COR-L47 (cell line): ENCODE data around the gene MROH7.
A peak's percentile ranks its signal among the peaks of the same experiment; 100 is the strongest.

Experiments used
- DNase-seq: peaks from one replicate; lab custom pipeline; 2025; lab: John Stamatoyannopoulos, UW

The MROH7 gene

DNA sequence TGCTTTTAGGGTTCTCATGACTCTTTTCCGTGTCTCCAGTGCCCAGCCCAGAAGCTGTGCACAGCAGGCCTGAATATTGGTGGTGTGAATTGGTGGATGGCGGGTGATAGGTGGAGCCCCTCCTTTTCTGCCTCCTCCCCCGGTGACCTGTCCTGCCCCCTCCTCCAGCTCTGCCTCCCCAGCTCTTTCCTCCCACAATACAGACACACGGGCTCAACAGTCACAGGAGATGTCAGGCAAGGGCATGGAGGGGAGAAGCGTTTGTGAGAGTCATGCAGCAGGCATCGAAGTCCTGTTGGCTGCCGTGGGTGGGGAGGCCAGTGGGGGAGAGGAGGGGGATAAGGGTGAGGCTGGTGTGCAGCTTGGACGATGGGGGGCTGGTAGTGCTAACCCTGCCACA lies 56.8 kb downstream of the MROH7 start:
- DNase-seq: no peak

DNA sequence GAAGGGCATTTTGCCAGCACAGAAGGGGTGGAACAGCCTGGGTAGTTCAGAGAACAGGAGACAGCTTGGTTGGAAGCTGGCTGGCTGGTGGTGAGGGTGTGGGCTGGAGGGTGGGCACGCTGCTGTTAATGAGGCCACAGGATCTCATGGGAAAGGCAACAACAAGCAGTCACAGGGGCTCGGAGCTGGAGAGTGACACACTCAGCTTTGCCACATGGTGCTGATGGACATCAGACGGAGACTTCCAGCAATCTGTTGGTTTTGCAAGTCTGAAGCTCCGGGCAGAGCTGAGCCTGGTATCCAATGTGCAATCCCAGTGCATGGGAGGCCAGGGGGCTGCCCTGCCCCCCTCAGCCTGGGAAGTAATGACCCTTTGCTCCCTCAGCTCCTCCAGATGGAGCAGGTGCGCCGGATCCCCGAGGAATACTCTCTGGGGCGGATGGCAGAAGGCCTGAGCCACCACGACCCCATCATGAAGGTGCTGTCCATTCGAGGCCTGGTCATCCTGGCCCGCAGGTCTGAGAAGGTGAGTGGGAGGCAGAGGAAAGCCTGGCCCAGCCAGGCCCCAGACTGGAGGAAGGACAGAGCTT lies 58.4 kb downstream of the MROH7 start:
- no peak for DNase-seq

DNA sequence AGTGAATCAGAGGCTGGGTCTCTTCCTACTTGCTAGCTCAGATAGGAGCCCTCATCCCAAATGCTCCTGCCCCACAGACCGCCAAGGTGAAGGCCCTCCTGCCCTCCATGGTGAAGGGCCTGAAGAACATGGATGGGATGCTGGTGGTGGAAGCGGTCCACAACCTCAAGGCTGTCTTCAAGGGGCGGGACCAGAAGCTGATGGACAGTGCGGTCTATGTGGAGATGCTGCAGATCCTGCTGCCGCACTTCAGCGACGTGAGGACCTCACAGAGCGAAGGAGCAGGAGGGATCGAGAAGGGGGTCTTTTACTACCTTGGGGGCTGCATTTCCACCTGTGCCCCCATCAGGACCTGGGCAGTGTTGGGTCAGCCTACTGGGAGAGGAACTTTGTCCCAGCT lies 59.5 kb downstream of the MROH7 start:
- DNase-seq: no peak

DNA sequence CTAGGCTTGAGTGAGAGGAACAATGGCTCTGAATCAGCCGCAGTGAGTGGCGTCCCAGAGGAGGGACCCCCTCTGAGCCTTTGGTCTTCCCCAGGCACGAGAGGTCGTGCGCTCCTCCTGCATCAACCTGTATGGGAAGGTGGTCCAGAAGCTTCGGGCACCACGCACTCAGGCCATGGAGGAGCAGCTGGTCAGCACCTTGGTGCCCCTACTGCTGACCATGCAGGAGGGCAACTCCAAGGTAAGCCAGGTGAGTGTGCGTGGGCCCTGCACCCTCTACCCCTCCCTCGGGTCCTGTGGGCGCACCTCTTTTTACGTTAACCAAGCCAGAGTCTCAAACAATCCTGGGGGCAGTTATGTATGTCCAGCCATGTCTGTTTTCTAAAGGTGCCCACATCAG lies 60.4 kb downstream of the MROH7 start:
- no peak for DNase-seq

DNA sequence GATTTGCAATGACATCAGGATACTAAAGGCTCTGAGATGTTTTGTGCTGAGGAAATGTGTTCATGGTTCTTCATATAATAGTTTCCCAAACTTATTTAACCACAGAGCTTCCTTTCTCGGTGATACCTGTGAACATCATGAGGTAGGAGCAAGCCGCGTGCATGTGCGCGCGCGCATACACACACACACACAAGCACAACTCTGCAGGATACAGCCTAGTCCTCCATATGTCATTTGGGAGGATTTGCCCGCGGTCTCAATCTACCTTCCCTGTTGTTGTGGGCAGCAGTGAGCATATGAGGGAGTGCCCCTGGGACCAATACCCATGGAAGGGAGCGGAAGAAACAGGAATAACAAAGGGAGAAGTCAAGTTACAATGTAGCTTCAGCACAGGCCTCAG lies 61.9 kb downstream of the MROH7 start:
- no peak for DNase-seq

DNA sequence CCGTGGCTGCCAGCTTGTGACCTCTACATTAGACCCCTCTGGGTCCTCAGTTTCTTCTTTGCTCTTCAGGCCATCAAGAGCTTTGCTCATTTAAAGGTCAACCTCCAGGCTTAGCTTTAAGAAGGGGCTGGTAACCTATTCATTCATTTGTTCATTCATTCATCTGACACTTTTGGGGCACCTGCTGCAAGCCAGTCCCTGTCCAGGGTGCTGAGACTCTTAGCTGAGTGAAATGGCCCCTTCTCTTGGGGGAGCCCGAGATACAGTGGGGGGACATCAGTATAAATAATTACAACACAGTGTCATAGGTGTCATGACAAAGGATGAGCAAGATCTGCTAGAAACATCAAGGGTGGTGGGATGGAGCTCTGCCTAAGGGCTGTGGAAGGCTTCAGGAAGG lies 63.6 kb downstream of the MROH7 start:
- DNase-seq: no peak

DNA sequence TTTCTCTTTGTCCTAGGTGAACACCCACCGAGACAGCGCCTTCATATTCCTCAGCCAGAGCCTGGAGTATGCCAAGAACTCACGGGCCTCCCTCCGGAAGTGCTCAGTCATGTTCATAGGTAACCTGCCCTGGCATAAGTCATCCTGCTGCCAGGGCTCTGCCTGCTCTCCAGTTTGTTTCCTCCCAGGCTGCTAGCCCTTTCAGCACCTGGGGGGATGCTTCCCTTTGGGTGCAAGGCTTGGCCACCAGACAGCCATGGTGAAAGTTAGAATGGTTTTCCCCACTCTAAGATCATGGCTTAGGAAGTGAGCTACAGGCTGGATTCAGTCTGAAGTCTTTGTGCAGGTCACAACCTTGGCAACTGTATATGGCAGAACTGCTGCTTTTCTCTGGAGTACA lies 64.8 kb downstream of the MROH7 start:
- no peak for DNase-seq

DNA sequence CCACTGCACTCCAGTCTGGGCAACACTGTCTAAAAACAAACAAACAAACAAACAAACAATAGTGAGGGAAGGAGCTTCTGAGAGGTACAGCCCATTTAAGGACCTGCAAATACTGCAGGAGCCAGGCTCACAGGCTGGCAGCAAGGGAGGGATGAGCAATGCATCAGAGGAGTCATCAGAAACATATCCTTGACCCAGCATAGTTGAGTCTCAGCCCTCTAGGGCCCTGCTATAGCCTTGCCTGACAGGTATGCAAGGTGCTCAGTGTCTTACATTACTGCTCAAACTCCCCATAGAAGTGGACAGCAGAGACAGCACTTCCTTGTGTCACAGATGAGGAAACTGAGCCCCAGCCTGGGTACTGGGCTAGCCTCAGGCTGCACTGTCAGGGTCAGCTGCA lies 66.8 kb downstream of the MROH7 start:
- no peak for DNase-seq

DNA sequence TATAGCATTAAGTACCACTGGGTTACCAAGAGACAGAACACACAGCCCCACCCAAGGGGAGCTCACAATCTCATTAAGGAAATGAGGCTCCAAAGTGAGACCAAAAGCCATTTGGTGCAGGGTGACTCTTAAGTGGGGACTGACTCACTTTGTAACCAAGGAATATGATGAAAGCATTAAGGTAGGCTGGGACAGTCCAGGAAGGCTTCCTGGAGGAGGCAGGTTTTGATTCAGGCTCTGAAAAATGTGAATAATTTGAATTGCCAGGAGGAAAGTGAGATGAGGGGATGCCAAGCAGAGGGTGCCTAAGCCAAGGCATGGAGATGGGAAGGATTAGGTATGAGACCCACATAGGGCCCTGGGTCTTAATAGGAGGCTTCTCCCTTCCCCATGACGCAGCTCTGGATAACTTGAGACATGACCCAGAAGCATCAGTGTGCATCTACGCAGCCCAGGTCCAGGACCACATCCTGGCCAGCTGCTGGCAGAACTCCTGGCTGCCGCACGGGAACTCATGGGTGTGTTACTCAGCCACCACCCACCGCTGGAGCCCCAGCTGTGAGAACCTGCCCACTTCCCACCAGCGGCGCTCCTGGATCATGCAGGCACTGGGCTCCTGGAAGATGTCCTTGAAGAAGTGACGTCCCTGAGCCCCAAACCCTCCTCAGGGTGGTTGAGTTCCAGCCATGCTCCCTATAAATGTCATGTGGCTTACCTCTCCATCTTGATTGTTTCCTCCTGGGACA lies 68.1 kb downstream of the MROH7 start:
- no peak for DNase-seq

DNA sequence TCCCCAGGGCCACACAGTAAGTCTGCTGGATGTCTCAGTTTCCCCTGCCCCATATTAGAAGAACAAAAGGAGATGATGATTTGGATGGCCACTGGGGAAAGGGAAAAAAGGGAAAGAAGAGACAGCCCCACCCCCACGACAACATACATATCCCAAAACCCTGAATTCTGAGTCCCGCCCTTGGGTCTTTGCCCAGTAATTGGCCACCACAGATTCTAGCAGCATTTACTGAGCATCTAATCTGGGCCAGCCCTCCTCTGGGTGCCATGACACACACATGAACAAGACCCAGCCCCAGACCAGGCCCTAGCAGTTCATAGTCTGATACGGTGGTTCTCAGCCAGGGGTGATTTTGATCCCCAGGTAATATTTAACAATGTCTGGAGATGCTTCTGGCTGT lies 68.8 kb downstream of the MROH7 start:
- DNase-seq: no peak

DNA sequence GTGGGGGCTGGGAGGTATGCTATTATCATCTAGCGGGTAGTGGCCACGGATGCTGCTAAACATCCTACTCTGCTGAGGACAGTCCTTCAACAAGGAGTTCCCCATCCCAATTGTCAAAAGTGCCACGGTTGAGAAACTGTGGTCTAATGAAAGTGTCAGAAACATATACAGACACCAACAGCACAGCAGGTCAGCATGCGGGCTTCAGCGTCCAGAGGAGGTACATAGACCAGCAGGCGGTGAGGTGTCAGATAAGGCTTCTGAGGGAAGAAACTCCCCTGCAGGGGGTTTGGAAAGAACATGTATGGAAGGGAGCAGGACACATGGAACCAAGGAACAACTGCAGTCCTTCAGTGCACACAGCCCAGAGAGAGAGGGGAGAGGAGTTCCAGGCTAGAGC lies 69.3 kb downstream of the MROH7 start:
- no peak for DNase-seq

DNA sequence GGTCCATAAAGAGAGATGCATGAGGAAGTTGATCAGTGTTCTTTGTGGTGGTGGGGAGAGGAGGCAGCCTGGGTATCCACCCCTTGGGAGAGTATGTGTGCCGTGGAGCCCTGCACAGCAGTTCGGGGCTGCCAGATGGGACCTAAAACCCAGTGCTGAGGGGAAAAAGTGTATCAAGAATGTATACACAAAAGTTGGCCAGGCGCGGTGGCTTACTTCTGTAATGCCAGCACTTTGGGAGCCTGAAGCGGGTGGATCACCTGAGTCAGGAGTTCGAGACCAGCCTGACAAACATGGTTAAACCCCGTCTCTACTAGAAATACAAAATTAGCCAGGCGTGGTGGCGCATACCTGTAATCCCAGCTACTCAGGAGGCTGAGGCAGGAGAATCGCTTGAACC lies 70.0 kb downstream of the MROH7 start:
- no peak for DNase-seq

DNA sequence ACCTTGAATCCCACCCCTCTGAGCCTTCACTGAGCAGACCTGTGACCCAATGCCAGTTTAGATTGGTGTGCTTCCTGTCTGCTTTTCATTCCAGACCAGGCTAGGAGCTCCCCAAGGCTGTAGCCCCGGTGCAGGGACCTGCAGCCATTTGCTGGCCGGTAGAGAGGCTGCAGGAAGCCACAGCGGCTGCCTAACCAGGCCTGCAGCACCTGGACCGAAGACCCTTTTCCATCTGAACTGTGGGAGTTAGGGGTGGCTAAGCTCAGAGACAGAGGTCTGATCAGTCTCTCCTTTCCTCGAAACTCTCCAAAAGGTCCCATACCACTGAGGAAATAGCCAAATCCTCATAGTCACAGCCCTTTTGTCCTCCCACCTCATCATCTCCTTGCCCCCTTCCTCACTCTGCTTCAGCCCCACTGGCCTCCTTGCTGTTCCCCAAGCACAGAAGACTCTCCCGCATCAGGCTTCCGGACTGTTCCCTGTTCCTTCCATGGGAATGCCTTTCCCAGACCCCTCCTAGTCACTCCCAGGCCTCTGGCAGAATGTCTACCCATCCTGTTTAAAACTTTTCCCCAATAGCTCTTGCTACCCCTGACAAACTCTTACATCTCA lies 73.4 kb downstream of the MROH7 start:
- no peak for DNase-seq

DNA sequence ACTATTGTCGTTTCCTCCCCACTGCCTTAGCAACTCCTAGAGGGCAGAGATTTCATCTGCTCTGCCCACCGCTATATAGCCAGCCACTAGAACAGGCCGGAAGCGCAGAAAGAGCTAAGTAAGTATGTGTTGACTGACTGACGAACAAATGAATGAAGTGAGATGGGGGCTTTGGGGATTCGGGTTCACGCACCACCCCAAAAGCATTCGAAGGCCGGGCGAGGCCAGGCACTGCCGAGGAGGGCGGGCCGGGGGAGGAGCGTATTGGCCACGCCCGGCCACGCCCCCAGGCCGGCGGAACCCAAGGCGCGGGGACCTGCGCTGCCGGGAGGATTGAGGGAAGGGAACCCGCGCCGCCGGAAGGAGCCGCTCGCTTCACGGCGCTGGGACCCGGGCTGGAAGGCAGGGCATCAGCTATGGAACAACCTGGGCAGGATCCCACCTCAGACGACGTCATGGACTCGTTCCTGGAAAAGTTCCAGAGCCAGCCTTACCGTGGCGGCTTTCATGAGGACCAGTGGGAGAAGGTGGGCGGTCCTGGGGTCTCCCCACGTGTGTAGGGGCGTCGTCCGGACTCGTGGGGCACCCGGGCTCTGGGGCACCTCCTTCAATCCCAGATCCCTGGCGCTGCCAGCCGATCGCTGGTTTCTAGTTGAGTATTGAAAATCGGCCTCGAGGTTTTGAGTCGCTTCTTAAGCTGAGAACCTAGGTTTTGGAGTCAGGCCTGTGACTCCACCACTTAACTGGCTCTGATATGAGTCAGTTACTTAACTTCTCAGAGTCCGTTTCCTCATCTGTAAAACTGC lies 74.1 kb downstream of the MROH7 start, which contains the start of gene TTC4:
TTC4 (plus strand) TSS at position 369 of the 806 bp plus-strand sequence; CDS start at position 417, 48 bp downstream.
- peak; percentile 80 for DNase-seq

DNA sequence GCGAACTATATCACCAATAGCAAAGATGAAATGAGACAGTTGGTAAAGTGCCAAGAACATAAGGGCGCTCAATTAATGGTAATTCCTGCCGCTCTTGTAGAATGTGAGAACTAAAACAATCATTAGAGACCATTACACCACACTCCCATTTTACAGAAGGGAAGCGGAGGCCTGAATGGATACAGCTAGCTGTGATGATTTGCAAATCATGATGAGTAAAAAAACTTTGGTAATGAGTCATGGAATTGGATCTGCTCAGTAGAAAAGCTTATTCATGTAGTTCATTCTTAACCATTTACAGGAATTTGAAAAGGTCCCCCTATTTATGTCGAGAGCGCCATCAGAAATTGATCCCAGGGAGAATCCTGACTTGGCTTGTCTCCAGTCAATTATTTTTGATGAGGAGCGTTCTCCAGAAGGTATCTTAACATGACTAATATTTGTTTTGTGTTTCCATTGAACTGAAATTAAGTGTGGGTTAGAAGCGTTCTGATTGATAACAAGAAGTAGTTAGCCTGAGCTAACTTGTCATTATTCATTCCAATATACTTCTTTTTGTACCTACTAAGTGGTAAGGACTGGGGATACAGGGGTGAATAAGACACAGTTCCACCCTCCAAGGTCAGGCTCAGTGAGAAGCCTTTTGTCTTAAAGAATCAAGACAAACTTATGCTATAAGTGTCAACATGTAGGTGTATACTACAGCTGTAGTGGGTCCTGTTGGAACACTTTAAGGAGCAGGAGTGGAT lies 74.9 kb downstream of the MROH7 start:
- DNase-seq: no peak

DNA sequence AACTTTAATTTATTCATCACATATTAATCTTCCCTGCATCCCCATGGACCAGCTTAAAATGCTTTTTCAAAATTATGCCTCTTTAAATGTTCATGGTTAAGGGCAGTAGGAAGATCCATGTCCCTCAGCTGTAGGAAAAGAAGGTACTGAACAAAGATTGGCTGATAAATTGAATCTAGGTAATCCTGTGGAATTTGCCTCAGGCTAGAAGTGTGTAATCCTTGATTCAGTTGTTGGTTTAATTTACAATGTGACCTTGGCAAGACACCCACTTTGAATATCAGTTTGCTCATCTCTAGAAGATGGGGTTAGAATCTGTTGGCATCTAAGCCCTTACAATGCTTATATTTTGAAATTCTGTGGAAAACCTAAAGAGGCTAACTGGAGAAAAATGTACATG lies 80.1 kb downstream of the MROH7 start:
- DNase-seq: no peak

DNA sequence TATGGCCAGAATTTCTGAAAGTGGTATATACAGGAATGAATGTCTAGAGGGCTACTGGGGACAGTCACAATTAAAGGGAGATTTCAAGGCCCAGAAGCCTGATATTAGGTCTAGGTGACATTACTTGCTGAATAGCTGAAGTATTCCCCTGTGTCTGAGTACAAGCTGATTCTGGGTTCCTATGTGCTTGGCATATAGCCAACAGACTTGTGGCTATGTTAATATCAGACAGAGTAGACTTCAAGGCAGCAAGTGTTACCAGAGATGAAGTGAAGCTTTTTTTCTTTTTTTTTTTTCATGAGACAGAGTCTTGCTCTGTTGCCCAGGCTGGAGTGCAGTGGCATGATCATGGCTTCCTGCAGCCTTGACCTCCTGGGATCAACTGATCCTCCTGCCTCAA lies 82.4 kb downstream of the MROH7 start:
- DNase-seq: no peak

DNA sequence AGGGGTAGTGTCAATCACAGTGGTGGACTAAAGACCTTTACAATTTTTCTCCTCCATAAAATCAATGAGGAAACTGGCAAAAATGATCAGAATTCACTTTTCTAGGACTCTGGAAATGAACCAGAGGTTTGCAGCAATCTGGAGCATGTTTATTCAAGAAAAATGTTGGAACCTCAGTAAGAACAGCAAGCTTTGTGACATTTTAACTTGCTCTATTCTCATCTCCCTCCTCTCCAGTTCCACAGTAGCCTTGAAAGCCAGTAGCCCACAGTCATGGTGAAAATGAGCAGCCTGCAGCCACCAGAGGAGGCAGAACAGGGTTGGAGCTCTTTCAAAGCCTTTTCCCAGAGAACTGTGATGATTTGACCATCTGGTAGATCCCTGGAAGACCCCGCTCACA lies 83.2 kb downstream of the MROH7 start:
- no peak for DNase-seq

DNA sequence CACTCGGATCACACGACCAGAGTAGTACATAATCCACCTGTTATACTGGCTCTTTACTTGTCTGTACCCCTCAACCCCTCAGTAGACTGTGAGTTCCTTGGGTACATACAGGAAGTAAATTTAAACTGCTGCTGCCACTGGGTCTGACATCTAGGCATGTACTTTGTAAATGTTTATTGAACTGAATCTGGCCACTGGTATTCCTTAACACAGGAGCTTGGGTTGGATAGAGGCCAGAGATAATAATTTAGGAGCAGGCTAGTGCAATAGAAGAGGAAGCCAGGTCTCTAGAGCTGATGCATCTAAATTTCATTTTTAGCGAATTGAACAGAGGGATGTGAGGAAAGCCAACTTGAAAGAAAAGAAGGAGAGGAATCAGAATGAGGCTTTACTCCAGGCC lies 86.4 kb downstream of the MROH7 start:
- no peak for DNase-seq

DNA sequence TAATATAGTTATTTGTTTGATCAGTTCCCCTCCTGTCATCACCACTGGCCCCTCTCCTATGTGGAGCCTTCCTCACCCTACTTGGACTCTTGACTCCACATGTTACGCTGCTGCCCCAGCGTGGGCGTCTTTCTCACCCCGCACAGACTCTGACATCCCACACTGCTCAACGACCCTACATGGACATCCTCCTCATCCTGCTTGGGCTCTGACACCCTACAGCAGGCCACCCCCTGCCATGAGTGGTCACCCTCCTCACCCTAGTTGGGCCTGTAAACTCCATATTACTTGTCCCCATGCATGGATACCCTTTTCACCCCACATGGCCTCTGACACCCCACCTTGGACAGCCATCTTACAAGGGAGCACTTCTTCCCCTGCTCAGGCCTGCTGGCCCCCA lies 95.1 kb downstream of the MROH7 start:
- no peak for DNase-seq

DNA sequence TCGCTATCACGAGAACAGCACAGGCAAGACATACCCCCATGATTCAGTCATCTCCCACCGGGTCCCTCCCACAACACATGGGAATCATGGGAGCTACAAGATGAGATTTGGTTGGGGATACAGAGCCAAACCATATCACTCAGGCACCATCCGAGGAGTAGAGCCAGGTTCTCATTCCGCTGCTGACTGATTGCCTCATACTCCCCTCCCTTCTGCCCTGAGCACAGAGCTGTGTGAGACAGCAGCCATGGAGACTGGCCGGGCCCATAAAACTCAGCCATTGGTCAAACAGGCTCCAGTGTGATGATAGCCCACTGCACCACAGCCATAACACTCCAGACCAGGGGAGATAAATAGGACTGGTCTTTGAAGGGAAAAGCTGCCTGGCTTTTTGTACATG lies 96.7 kb downstream of the MROH7 start:
- no peak for DNase-seq

DNA sequence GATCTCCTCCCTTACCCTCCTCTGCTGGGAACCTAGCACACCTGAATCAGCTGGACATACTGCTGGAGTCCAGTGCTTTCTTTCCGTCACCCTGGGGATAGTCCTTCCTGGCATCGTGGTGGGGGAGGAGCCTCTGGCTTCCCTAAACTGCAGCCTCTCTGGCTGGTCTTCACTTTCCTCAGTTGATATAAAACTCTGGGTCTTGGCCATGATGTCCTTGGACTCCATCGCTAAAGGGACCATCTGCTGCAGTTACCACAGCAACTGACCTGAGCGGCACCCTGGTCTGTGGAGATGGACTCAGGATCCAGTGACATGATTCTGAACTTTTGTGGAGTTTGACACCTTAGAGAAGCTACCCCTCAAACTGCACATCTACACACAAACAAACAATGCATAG lies 99.9 kb downstream of the MROH7 start:
- DNase-seq: no peak
